Tibial artery (tissue), 4 donors: ENCODE results near the gene DUSP7.
A peak's percentile ranks its signal among the peaks of the same experiment; 100 is the strongest.

Experiments
- DNase-seq, 2 donors: peaks; one replicate each; pipeline ENCODE4 v3.0.0-alpha.2; 2019
- H3K27ac ChIP-seq, 2 donors: fragments of 200-600 bp; sonication (generic) in 1 of 2; 1 replicate in 1 of 2; 2 replicates in 1 of 2; pipeline ENCODE4 v1.5.1; 2018 to 2019; ENCODE audit warnings: mild to moderate bottlenecking in 1 of 2
- H3K27me3 ChIP-seq, 2 donors: fragments of 200-600 bp; sonication (generic) in 1 of 2; one replicate each; pipeline versions ENCODE4 v1.5.1 to v1.6.0; 2016 to 2019
- H3K36me3 ChIP-seq, 3 donors: fragments of 200-600 bp; sonication (generic) in 2 of 3; one replicate each; pipeline ENCODE4 v1.5.1; 2016 to 2019; ENCODE audit warnings: mild to moderate bottlenecking in 2 of 3
- H3K4me1 ChIP-seq, 4 donors: fragments of 200-600 bp; sonication (generic) in 2 of 4; 1 replicate in 3 of 4; 2 replicates in 1 of 4; pipeline ENCODE4 v1.5.1; 2016 to 2019
- H3K4me3 ChIP-seq, 2 donors: fragments of 200-600 bp; sonication (generic) in 1 of 2; 1 replicate in 1 of 2; 2 replicates in 1 of 2; pipeline ENCODE4 v1.5.1; 2018 to 2019; ENCODE audit warnings: mild to moderate bottlenecking in 2 of 2
- H3K9me3 ChIP-seq, 3 donors: fragments of 200-600 bp; sonication (generic) in 1 of 3; one replicate each; pipeline ENCODE4 v1.5.1; 2016 to 2019
- CTCF ChIP-seq, 2 experiments: fragments of 200-600 bp in 1 of 2; fragments of 450-650 bp in 1 of 2; IDR thresholded peaks; one replicate each; pipeline ENCODE4 v1.5.1; 2017 to 2019; ENCODE audit warnings: antibody characterized with exemption in 2 of 2, mild to moderate bottlenecking in 1 of 2, moderate library complexity in 1 of 2
- intact Hi-C: fragments of 100-400 bp; cut with DNase I; formaldehyde crosslinking; loops from one replicate; pipeline ENCODE4 v1.15.0; 2023; ENCODE audit warnings: low total_unique reads

Gene DUSP7

GRCh38 chr3:52056968-52057811 is 819 bp upstream of the DUSP7 start:
- H3K27ac ChIP-seq: peak overlapping the region; percentile 83 to 86
- DNase-seq: peak; percentile 99 to 100
- peak overlapping the region; percentile 72 to 81 for H3K4me3 ChIP-seq
- no peaks in the 10 kb centered on the region for H3K9me3 ChIP-seq
- peak in 1 of 2 experiments; percentile 10 for TF ChIP-seq CTCF (IDR thresholded peaks at IDR 0.05)
- no peaks in the 10 kb centered on the region for H3K27me3 ChIP-seq
- peaks cover 3 to 18% (median 9%) of the 10 kb centered on the region in 3 donors for H3K36me3 ChIP-seq
- H3K4me1 ChIP-seq: peaks cover 5 to 43% (median 33%) of the 10 kb centered on the region in 4 donors
- intact Hi-C loops: loop anchor here (5.0 kb wide), 3 partner anchors 35 to 115 kb away; partner anchors contain the start of genes PARP3 and RRP9

- no peak for DNase-seq
- Histone ChIP-seq H3K9me3 (no peaks in the 10 kb centered on the region), H3K27ac (peak overlapping the region; percentile 81 to 95), H3K27me3 (no peaks in the 10 kb centered on the region), H3K4me3 (peak overlapping the region; percentile 72 to 81), H3K36me3 (peaks cover 18 to 33% (median 18%) of the 10 kb centered on the region in 3 donors), H3K4me1 (peaks cover 5 to 55% (median 44%) of the 10 kb centered on the region in 4 donors)
- TF ChIP-seq CTCF (IDR thresholded peaks at IDR 0.05): peak; percentile 13 to 31
- intact Hi-C loops: loop anchor here (2.0 to 5.0 kb wide), 4 partner anchors 37 to 113 kb away; partner anchors contain the start of genes PARP3 and RRP9
Observed at GRCh38 chr3:52055537-52056351, 627 bp downstream of the DUSP7 start.

GRCh38 chr3:52054661-52055511 is 1.5 kb downstream of the DUSP7 start:
- H3K4me1 ChIP-seq: peaks cover 5 to 62% (median 50%) of the 10 kb centered on the region in 4 donors
- intact Hi-C loops: loop anchor here (2.0 to 5.0 kb wide), 5 partner anchors 36 to 113 kb away; partner anchors contain the start of genes PARP3 and RRP9
- peaks cover 26 to 41% (median 26%) of the 10 kb centered on the region in 3 donors for H3K36me3 ChIP-seq
- peak in 1 of 2 experiments; percentile 16 for TF ChIP-seq CTCF (IDR thresholded peaks at IDR 0.05)
- no peak for DNase-seq
- H3K27me3 ChIP-seq: no peaks in the 10 kb centered on the region
- peak overlapping the region; percentile 81 to 95 for H3K27ac ChIP-seq
- no peaks in the 10 kb centered on the region for H3K9me3 ChIP-seq
- peak overlapping the region; percentile 72 to 81 for H3K4me3 ChIP-seq

GRCh38 chr3:52053307-52054304 is 2.8 kb downstream of the DUSP7 start:
- no peaks in the 10 kb centered on the region for H3K27me3 ChIP-seq
- TF ChIP-seq CTCF (IDR thresholded peaks at IDR 0.05): peak in 1 of 2 experiments; percentile 27
- peak; percentile 45 to 78 for DNase-seq

More at GRCh38 chr3:52053307-52054304, 2.8 kb downstream of the DUSP7 start:
- Histone ChIP-seq H3K4me1 (peaks cover 5 to 72% (median 60%) of the 10 kb centered on the region in 4 donors), H3K36me3 (peaks cover 36 to 54% (median 38%) of the 10 kb centered on the region in 3 donors), H3K27ac (peak overlapping the region; percentile 81 to 95), H3K4me3 (peak overlapping the region; percentile 72 to 81), H3K9me3 (no peaks in the 10 kb centered on the region)
- intact Hi-C loops: loop anchor here (2.0 to 5.0 kb wide), 2 partner anchors 35 to 51 kb away; no protein-coding TSS in a partner anchor
